WERI-Rb-1 (cell line): Measurements from ENCODE around the gene SRRM3.

Experiments used
- DNase-seq: peaks from one replicate; pipeline ENCODE4 v3.0.0-alpha.2; 2020
- H3K27ac ChIP-seq: fragments of 250-450 bp; sonication (Bioruptor Pico); 2 replicates; pipeline ENCODE4 v1.5.1; 2020; ENCODE audit warnings: mild to moderate bottlenecking, moderate library complexity
- H3K27me3 ChIP-seq: fragments of 250-450 bp; sonication (Bioruptor Pico); 2 replicates; pipeline ENCODE4 v1.5.1; 2021; ENCODE audit warnings: mild to moderate bottlenecking, low read depth, moderate library complexity; ENCODE audit not compliant: insufficient read depth, severe bottlenecking
- H3K36me3 ChIP-seq: fragments of 250-450 bp; sonication (Bioruptor Pico); 2 replicates; pipeline ENCODE4 v1.5.1; 2020; ENCODE audit warnings: mild to moderate bottlenecking, moderate library complexity
- H3K4me3 ChIP-seq: 2 replicates; pipeline ENCODE4 v1.5.1; 2011; ENCODE audit warnings: low read depth, mild to moderate bottlenecking, control low read depth, low read length
- H3K9me3 ChIP-seq: fragments of 250-450 bp; sonication (Bioruptor Pico); 2 replicates; pipeline ENCODE4 v1.5.1; 2021; ENCODE audit warnings: mild to moderate bottlenecking, moderate library complexity; ENCODE audit not compliant: severe bottlenecking
- TF ChIP-seq, protein P1 (sequence below): IDR thresholded peaks from 2 replicates; pipeline ENCODE4 v1.5.1; 2011; ENCODE audit warnings: low read depth, mild to moderate bottlenecking, control low read depth, inconsistent platforms, low read length

SRRM3 gene

DNA sequence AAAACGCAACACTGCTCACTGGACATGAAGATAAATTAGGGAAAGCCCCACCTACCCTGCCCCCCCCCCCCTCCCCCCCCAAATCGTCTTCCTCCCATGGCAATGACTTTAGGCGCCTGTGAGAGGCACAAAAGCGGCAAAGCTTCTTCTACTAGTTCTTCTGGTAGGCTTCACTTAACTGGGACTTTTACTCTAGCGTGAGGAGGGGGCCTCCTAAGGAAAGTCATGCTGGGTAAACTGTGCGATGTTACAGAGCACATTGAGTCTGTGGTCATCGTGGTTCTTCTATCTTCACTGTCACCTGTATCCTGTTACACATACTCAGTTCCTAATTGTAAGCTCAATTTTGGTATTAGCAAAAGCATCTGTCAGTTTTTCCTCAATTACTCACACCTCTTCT is 125.9 kb downstream of the SRRM3 start:
- H3K9me3 ChIP-seq, result no peaks in the 10 kb centered on the region
- no peaks in the 10 kb centered on the region for H3K27me3 ChIP-seq
- no peak for DNase-seq
- no peak overlapping the region for H3K27ac ChIP-seq
- H3K4me3 ChIP-seq, result no peak overlapping the region
- TF ChIP-seq, protein P1, sequence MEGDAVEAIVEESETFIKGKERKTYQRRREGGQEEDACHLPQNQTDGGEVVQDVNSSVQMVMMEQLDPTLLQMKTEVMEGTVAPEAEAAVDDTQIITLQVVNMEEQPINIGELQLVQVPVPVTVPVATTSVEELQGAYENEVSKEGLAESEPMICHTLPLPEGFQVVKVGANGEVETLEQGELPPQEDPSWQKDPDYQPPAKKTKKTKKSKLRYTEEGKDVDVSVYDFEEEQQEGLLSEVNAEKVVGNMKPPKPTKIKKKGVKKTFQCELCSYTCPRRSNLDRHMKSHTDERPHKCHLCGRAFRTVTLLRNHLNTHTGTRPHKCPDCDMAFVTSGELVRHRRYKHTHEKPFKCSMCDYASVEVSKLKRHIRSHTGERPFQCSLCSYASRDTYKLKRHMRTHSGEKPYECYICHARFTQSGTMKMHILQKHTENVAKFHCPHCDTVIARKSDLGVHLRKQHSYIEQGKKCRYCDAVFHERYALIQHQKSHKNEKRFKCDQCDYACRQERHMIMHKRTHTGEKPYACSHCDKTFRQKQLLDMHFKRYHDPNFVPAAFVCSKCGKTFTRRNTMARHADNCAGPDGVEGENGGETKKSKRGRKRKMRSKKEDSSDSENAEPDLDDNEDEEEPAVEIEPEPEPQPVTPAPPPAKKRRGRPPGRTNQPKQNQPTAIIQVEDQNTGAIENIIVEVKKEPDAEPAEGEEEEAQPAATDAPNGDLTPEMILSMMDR, result no peak
- H3K36me3 ChIP-seq, result peaks cover 79% of the 10 kb centered on the region

DNA sequence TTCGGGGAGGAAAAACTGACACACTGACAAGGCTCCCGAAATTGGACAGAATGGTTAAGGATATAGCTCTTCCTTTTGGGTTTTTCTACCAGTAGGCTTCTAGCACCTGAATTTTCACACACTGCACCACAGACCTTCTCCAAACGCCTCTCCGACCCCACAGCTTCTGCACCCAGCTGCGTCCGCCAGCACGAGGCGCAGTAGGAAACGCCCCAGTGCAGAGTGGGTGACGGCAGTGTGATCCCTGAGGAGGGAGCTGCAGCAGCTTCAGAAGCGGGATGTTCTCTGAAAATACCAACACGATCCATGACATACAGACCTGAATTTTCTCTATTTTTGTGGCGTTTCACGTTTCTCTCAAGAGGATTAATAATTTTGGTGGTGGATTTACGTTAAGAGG is 126.7 kb downstream of the SRRM3 start:
- H3K27ac ChIP-seq, result no peak overlapping the region

DNA sequence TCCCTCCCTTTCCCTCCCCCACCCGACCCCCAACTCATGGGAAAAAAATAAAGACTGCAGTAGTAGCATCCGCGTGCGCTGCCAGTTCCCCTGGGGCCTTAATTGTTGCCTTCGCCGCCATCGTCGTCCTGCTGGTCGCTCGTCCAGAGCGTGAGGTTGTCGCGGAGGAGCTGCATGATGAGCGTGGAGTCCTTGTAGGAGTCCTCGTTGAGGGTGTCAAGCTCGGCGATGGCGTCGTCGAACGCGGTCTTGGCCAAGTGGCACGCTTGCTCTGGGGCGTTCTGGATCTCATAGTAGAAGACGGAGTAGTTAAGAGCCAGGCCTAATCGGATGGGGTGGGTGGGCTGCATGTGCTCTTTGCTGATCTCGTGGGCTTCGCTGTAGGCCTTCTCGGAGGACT is 127.8 kb downstream of the SRRM3 start:
- TF ChIP-seq, protein P1, result no peak
- H3K4me3 ChIP-seq, result no peak overlapping the region
- H3K27me3 ChIP-seq, result no peaks in the 10 kb centered on the region
- DNase-seq, result no peak
- peaks cover 87% of the 10 kb centered on the region for H3K36me3 ChIP-seq
- H3K9me3 ChIP-seq, result no peaks in the 10 kb centered on the region
- no peak overlapping the region for H3K27ac ChIP-seq

More for the DNA sequence above, 126.7 kb downstream of the SRRM3 start:
- Histone ChIP-seq H3K27me3 (no peaks in the 10 kb centered on the region), H3K9me3 (no peaks in the 10 kb centered on the region), H3K4me3 (no peak overlapping the region), H3K36me3 (peaks cover 87% of the 10 kb centered on the region)
- TF ChIP-seq, protein P1, result no peak
- DNase-seq, result no peak

DNA sequence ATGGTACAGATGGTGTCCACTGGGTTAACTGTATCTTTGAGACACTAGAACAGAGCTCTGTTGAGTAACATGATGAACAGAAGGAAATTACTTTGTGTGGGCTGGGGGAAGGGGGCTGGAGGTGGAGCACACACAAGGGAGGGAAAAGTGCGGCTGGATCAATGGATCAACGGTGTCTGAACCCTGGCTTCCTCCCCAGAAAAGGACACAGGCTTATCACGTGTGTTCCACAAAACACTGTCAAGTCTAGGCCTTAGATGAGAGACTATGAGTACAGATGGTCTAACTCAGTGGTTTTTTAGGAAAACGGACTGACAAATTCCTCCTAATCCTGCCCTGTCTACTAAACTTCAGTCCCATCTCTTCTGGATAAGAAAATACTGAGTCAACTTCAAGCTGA is 128.6 kb downstream of the SRRM3 start:
- Histone ChIP-seq H3K9me3 (no peaks in the 10 kb centered on the region), H3K27me3 (no peaks in the 10 kb centered on the region), H3K36me3 (peaks cover 84% of the 10 kb centered on the region), H3K27ac (no peak overlapping the region), H3K4me3 (no peak overlapping the region)
- no peak for DNase-seq
- TF ChIP-seq, protein P1, result no peak

DNA sequence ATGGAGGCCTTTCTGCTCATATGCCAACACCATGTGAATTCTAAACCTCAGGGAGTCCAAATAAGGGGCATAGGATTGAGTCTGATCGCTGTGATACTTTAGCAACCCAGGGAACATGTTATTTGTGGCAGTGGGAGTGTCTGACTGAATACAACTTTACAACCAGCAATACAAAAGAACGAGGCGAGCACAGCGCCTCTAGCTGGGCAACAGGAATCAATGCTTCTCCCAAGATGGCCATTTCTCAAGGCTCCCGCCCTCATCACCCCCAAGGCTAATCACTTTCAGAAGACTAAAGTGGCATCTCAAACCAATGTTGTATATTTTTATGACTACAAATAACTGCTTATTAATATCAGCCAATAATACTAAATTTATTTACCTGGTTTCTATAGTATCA is 129.0 kb downstream of the SRRM3 start:
- no peak for DNase-seq
- Histone ChIP-seq H3K27me3 (no peaks in the 10 kb centered on the region), H3K9me3 (no peaks in the 10 kb centered on the region), H3K36me3 (peaks cover 84% of the 10 kb centered on the region), H3K27ac (no peak overlapping the region), H3K4me3 (no peak overlapping the region)
- TF ChIP-seq, protein P1, result peak; percentile 21; the same call in 1 of the 2 replicates

DNA sequence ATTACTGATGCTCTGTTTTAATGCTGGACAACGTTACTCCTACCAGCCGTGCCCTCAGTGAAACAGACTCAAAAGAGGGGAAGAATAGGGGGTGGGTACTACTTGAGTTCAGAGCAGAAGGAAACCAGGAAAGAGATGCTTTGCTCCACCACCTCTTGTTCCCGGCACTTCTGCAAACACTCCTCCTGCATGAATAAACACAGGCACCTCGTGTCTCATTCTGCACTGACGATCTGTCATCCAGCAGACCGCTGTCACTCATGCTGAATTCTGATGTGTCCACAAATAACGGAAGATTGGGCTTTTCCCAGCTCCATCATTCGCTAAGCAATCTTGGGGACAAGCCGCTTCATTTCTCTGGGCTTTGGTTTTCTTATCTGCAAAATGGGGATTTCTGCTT is 130.4 kb downstream of the SRRM3 start:
- H3K9me3 ChIP-seq, result no peaks in the 10 kb centered on the region
- no peak for DNase-seq
- no peak overlapping the region for H3K4me3 ChIP-seq
- H3K36me3 ChIP-seq, result peaks cover 79% of the 10 kb centered on the region
- no peaks in the 10 kb centered on the region for H3K27me3 ChIP-seq
- TF ChIP-seq, protein P1, result no peak
- no peak overlapping the region for H3K27ac ChIP-seq
